ENCODE results near the gene BAIAP2. TPM values are rescaled to one million over a fixed set of nuclear protein-coding genes. Genes with fewer than 3 reads are reported as not detected.

BAIAP2 gene
- polyA plus RNA-seq, 1 donor from 2014 or later: 17.5 TPM

DNA sequence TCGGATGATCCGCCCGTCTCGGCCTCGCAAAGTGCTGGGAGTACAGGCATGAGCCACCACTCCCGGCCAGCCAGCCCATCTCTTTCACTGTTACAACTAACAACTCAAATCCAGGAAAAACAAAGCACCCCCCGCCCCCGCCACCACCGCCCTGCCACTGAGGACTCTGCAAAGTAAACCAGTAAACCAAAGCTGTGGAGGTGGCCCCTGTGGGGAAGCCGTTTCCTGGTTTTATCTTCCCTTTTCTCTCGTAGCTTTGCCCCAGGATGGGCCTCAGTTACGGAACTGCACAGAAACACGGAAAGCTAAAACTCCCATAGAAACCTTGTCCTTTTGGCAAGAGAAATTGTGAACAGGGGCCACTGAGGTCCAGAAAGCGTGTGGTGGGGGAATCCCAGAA is 25.8 kb upstream of the BAIAP2 start:
- no peaks in the 10 kb centered on the region for H3K9me2 ChIP-seq (ENCODE audit: insufficient read depth, low read length)
- no peaks in the 10 kb centered on the region for H3K36me3 ChIP-seq (ENCODE audit: insufficient read depth, low read length)
- peaks cover 3% of the 10 kb centered on the region for H3K27me3 ChIP-seq (ENCODE audit: insufficient read depth, low read depth, low read length)
- TF ChIP-seq TAF1 (IDR thresholded peaks at IDR 0.05; ENCODE audit: low read depth) (no peak), RAD21 (conservative IDR thresholded peaks at IDR 0.05) (no peak)
- TF ChIP-seq, protein P1, sequence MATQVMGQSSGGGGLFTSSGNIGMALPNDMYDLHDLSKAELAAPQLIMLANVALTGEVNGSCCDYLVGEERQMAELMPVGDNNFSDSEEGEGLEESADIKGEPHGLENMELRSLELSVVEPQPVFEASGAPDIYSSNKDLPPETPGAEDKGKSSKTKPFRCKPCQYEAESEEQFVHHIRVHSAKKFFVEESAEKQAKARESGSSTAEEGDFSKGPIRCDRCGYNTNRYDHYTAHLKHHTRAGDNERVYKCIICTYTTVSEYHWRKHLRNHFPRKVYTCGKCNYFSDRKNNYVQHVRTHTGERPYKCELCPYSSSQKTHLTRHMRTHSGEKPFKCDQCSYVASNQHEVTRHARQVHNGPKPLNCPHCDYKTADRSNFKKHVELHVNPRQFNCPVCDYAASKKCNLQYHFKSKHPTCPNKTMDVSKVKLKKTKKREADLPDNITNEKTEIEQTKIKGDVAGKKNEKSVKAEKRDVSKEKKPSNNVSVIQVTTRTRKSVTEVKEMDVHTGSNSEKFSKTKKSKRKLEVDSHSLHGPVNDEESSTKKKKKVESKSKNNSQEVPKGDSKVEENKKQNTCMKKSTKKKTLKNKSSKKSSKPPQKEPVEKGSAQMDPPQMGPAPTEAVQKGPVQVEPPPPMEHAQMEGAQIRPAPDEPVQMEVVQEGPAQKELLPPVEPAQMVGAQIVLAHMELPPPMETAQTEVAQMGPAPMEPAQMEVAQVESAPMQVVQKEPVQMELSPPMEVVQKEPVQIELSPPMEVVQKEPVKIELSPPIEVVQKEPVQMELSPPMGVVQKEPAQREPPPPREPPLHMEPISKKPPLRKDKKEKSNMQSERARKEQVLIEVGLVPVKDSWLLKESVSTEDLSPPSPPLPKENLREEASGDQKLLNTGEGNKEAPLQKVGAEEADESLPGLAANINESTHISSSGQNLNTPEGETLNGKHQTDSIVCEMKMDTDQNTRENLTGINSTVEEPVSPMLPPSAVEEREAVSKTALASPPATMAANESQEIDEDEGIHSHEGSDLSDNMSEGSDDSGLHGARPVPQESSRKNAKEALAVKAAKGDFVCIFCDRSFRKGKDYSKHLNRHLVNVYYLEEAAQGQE (IDR thresholded peaks at IDR 0.05; ENCODE audit: borderline replicate concordance): no peak
- no peaks in the 10 kb centered on the region for H4K20me1 ChIP-seq (ENCODE audit: insufficient read depth)
- no peaks in the 10 kb centered on the region for H3K79me2 ChIP-seq (replicated peaks; ENCODE audit: insufficient read depth, low read length)
- H3F3A ChIP-seq (ENCODE audit: insufficient read depth, low read length, poor library complexity, severe bottlenecking): no peaks in the 10 kb centered on the region
- H3K9me3 ChIP-seq (ENCODE audit: low read length): peaks cover 4% of the 10 kb centered on the region
- no peak overlapping the region for H3K27ac ChIP-seq (ENCODE audit: low read length)
- no peak overlapping the region for H3K4me2 ChIP-seq (ENCODE audit: low read length)
- no peak overlapping the region for H2AFZ ChIP-seq (ENCODE audit: low read depth, low read length)
- H3K9ac ChIP-seq (ENCODE audit: low read length): no peak overlapping the region
- no peak overlapping the region for H3K4me3 ChIP-seq (ENCODE audit: low read length)

DNA sequence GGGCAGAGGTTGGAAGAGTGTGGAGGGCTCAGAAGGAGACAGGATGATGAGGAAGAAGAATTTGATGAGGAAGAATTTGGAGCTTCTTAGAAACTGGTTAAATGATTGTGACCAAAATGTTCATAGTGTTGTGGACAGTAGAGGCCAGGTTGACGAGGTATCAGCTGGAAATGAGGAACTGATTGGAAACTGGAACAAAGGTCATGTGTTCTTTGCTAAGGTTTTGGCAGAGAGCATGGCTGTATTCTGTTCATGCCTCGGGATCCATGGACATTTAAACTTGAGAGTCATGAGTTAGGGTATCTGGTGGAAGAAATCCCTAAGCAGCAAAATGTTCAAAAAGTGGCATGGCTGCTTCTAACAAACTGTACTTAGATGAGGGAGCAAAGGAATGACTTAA is 24.0 kb upstream of the BAIAP2 start:
- Histone ChIP-seq H2AFZ (ENCODE audit: low read depth, low read length) (no peak overlapping the region), H3K27ac (ENCODE audit: low read length) (no peak overlapping the region), H3K27me3 (ENCODE audit: insufficient read depth, low read depth, low read length) (no peaks in the 10 kb centered on the region), H3K4me2 (ENCODE audit: low read length) (no peak overlapping the region), H3K4me3 (ENCODE audit: low read length) (no peak overlapping the region), H4K20me1 (ENCODE audit: insufficient read depth) (no peaks in the 10 kb centered on the region), H3K9me2 (ENCODE audit: insufficient read depth, low read length) (no peaks in the 10 kb centered on the region), H3K9ac (ENCODE audit: low read length) (no peak overlapping the region), H3K9me3 (ENCODE audit: low read length) (peaks cover 4% of the 10 kb centered on the region), H3K36me3 (ENCODE audit: insufficient read depth, low read length) (no peaks in the 10 kb centered on the region), H3K79me2 (replicated peaks; ENCODE audit: insufficient read depth, low read length) (no peaks in the 10 kb centered on the region), H3F3A (ENCODE audit: insufficient read depth, low read length, poor library complexity, severe bottlenecking) (no peaks in the 10 kb centered on the region)
- TF ChIP-seq POLR2AphosphoS5 (IDR thresholded peaks at IDR 0.05) (no peak), MXI1 (conservative IDR thresholded peaks at IDR 0.05; ENCODE audit: poor library complexity, severe bottlenecking) (no peak), RAD21 (conservative IDR thresholded peaks at IDR 0.05) (no peak), TAF1 (IDR thresholded peaks at IDR 0.05; ENCODE audit: low read depth) (no peak), SMC3 (conservative IDR thresholded peaks at IDR 0.05; ENCODE audit: poor library complexity) (no peak), EZH2 (IDR thresholded peaks at IDR 0.05; ENCODE audit: borderline replicate concordance, insufficient read depth, low read length, poor library complexity, severe bottlenecking) (no peak), EP300 (conservative IDR thresholded peaks at IDR 0.05; ENCODE audit: poor library complexity, severe bottlenecking) (no peak)
- TF ChIP-seq, protein P2, sequence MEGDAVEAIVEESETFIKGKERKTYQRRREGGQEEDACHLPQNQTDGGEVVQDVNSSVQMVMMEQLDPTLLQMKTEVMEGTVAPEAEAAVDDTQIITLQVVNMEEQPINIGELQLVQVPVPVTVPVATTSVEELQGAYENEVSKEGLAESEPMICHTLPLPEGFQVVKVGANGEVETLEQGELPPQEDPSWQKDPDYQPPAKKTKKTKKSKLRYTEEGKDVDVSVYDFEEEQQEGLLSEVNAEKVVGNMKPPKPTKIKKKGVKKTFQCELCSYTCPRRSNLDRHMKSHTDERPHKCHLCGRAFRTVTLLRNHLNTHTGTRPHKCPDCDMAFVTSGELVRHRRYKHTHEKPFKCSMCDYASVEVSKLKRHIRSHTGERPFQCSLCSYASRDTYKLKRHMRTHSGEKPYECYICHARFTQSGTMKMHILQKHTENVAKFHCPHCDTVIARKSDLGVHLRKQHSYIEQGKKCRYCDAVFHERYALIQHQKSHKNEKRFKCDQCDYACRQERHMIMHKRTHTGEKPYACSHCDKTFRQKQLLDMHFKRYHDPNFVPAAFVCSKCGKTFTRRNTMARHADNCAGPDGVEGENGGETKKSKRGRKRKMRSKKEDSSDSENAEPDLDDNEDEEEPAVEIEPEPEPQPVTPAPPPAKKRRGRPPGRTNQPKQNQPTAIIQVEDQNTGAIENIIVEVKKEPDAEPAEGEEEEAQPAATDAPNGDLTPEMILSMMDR (IDR thresholded peaks at IDR 0.05; ENCODE audit: poor library complexity, severe bottlenecking): no peak
- TF ChIP-seq, protein P1 (IDR thresholded peaks at IDR 0.05; ENCODE audit: borderline replicate concordance): no peak
